ENCODE results near the gene GAS2L2. TPM values are rescaled to one million over a fixed set of nuclear protein-coding genes. Genes with fewer than 3 reads are reported as not detected.

The GAS2L2 gene
- total and polyA plus RNA-seq, 12 donors = 0.03 to 0.89 (median 0.14) TPM; not detected in 4

- no peaks in the 10 kb centered on the region for H3K9me3 ChIP-seq
- H3K27ac ChIP-seq = peak overlapping the region in 2 of 10 donors; percentile 41 to 44
- ATAC-seq (peak; percentile 93 to 98 (median 96)), DNase-seq (peak; percentile 81 to 91)
- peak; percentile 89 to 97 (median 96) for TF ChIP-seq CTCF (IDR thresholded peaks at IDR 0.05)
- 5% methylated on average over 71 to 75 of the region's 75 CpGs for WGBS, 2 donors
- H3K27me3 ChIP-seq = peaks cover 0 to 10% (median 0%) of the 10 kb centered on the region in 7 donors
- no peaks in the 10 kb centered on the region for H3K36me3 ChIP-seq
- H3K4me1 ChIP-seq = peaks cover 2 to 28% (median 8%) of the 10 kb centered on the region in 9 donors
- peak overlapping the region in 9 of 10 donors; percentile 34 to 62 (median 60) for H3K4me3 ChIP-seq
- intact Hi-C loops (cut with DNase I) = loop anchor here in 8 of 10 donors (1.0 to 10.0 kb wide), 3 partner anchors 40 to 590 kb away; no protein-coding TSS in a partner anchor
Measured at GRCh38 chr17:35764123-35764991, 11.3 kb upstream of the GAS2L2 start.

GRCh38 chr17:35763767-35764122, 10.7 kb upstream of the GAS2L2 start:
- peaks cover 0 to 10% (median 0%) of the 10 kb centered on the region in 7 donors for H3K27me3 ChIP-seq
- H3K27ac ChIP-seq = peak overlapping the region in 2 of 10 donors; percentile 41 to 44
- ATAC-seq (no peak), DNase-seq (no peak)
- H3K4me1 ChIP-seq = peaks cover 2 to 28% (median 8%) of the 10 kb centered on the region in 9 donors
- WGBS, 2 donors = 34 to 37% methylated on average over 17 of the region's 17 CpGs
- intact Hi-C loops (cut with DNase I) = loop anchor here in 8 of 10 donors (1.0 to 10.0 kb wide), 3 partner anchors 41 to 589 kb away; no protein-coding TSS in a partner anchor
- H3K4me3 ChIP-seq = peak overlapping the region in 9 of 10 donors; percentile 34 to 62 (median 60)
- no peak for TF ChIP-seq CTCF (IDR thresholded peaks at IDR 0.05)
- H3K9me3 ChIP-seq = no peaks in the 10 kb centered on the region
- H3K36me3 ChIP-seq = no peaks in the 10 kb centered on the region

GRCh38 chr17:35761601-35762000, 8.6 kb upstream of the GAS2L2 start:
- ATAC-seq (no peak), DNase-seq (no peak)
- H3K4me1 ChIP-seq = peaks cover 2 to 19% (median 8%) of the 10 kb centered on the region in 9 donors
- TF ChIP-seq CTCF (IDR thresholded peaks at IDR 0.05) = no peak
- H3K9me3 ChIP-seq = no peaks in the 10 kb centered on the region
- H3K27ac ChIP-seq = no peak overlapping the region
- intact Hi-C loops (cut with DNase I) = loop anchor here in 1 of 10 donors (10.0 kb wide), 1 partner anchor 587 kb away; no protein-coding TSS in a partner anchor
- no peaks in the 10 kb centered on the region for H3K36me3 ChIP-seq
- WGBS, 2 donors = 84 to 92% methylated on average over 5 of the region's 5 CpGs
- peaks cover 0 to 10% (median 0%) of the 10 kb centered on the region in 7 donors for H3K27me3 ChIP-seq
- H3K4me3 ChIP-seq = no peak overlapping the region

- Histone ChIP-seq H3K4me1 (peaks cover 2 to 18% (median 8%) of the 10 kb centered on the region in 9 donors), H3K27me3 (peaks cover 0 to 10% (median 0%) of the 10 kb centered on the region in 7 donors), H3K27ac (no peak within 1 kb of the TSS), H3K9me3 (no peaks in the 10 kb centered on the region), H3K4me3 (no peak within 1 kb of the TSS), H3K36me3 (no peaks in the 10 kb centered on the region)
- DNase-seq = no peak
- 73 to 100% methylated on average over 1 of the region's 1 CpG for WGBS, 2 donors
- no peak for TF ChIP-seq CTCF (IDR thresholded peaks at IDR 0.05)
- intact Hi-C loops (cut with DNase I) = loop anchor here in 1 of 10 donors (10.0 kb wide), 1 partner anchor 586 kb away; no protein-coding TSS in a partner anchor
- ATAC-seq = no peak
Measured at GRCh38 chr17:35760587-35760986, 7.5 kb upstream of the GAS2L2 start, which contains the start of gene C17orf50. C17orf50 (plus strand) TSS chr17:35760887; CDS start chr17:35760942, 55 bp downstream.
